Osteoblast (primary cell): ENCODE measurements around the gene FUCA2. TPM values are rescaled to one million over a fixed set of nuclear protein-coding genes. Genes with fewer than 3 reads are reported as not detected.

Experiments
- DNase-seq: peaks from one replicate; pipeline ENCODE4 v3.0.0; 2011; ENCODE audit warnings: low spot score, mixed read lengths; ENCODE audit not compliant: insufficient read length; ENCODE audit errors: missing footprints
- H2AFZ ChIP-seq: 2 replicates; pipeline ENCODE4 v1.6.0; 2011; ENCODE audit warnings: mild to moderate bottlenecking, low read length
- H3K27ac ChIP-seq: 2 replicates; pipeline ENCODE4 v1.5.1; 2011; ENCODE audit warnings: mild to moderate bottlenecking, low read depth, low read length, moderate library complexity
- H3K27me3 ChIP-seq: 2 replicates; pipeline ENCODE4 v1.6.0; 2012; ENCODE audit warnings: mild to moderate bottlenecking, control low read depth, inconsistent platforms, low read length, moderate library complexity; ENCODE audit not compliant: insufficient read depth
- H3K36me3 ChIP-seq: 2 replicates; pipeline ENCODE4 v1.5.1; 2011; ENCODE audit warnings: mild to moderate bottlenecking, low read length, control low read depth, moderate library complexity; ENCODE audit not compliant: insufficient read depth
- H3K4me1 ChIP-seq: 2 replicates; pipeline ENCODE4 v1.5.1; 2011; ENCODE audit warnings: mild to moderate bottlenecking, low read length, control low read depth, moderate library complexity; ENCODE audit not compliant: insufficient read depth
- H3K4me2 ChIP-seq: 2 replicates; pipeline ENCODE4 v1.6.0; 2011; ENCODE audit warnings: mild to moderate bottlenecking, low read length; ENCODE audit not compliant: insufficient read depth
- H3K4me3 ChIP-seq: fragments of 200-600 bp; sonication (generic); 3 replicates; pipeline ENCODE4 v1.5.1; 2012; ENCODE audit warnings: mild to moderate bottlenecking, low read length, inconsistent platforms; ENCODE audit not compliant: insufficient read depth
- H3K79me2 ChIP-seq: 2 replicates; pipeline ENCODE4 v1.6.0; 2012; ENCODE audit warnings: mild to moderate bottlenecking, low read length, control low read depth, inconsistent platforms; ENCODE audit not compliant: insufficient read depth
- H3K9me3 ChIP-seq: 2 replicates; pipeline ENCODE4 v1.5.1; 2011; ENCODE audit warnings: low read depth, low read length, control low read depth
- H4K20me1 ChIP-seq: 2 replicates; pipeline ENCODE4 v1.6.0; 2012; ENCODE audit warnings: mild to moderate bottlenecking, low read length, control low read depth; ENCODE audit not compliant: insufficient read depth
- CTCF ChIP-seq: IDR thresholded peaks from 2 replicates; pipeline ENCODE4 v1.5.1; 2011; ENCODE audit warnings: mild to moderate bottlenecking, low read depth, low read length, moderate library complexity; ENCODE audit errors: extremely low read depth
- total RNA-seq: library from RNA; depleted of rRNA; stranded (reverse); fragments of >200 nt; gene quantifications from 2 replicates; pipeline ENCODE4 v1.2.3, GENCODE V29; 2012

Gene FUCA2
- total RNA-seq, 1 donor = 64.8 TPM

GRCh38 chr6:143490775-143491174, 20.7 kb downstream of the FUCA2 start:
- no peak overlapping the region for H3K4me2 ChIP-seq
- no peak overlapping the region for H3K27ac ChIP-seq
- DNase-seq = no peak
- H3K4me3 ChIP-seq = no peak overlapping the region
- H2AFZ ChIP-seq = no peak overlapping the region
- H3K9me3 ChIP-seq = no peaks in the 10 kb centered on the region
- peaks cover 2% of the 10 kb centered on the region for H3K4me1 ChIP-seq
- peaks cover 6% of the 10 kb centered on the region for H3K36me3 ChIP-seq
- H3K27me3 ChIP-seq = no peaks in the 10 kb centered on the region
- no peaks in the 10 kb centered on the region for H4K20me1 ChIP-seq
- TF ChIP-seq CTCF = no peak
- no peaks in the 10 kb centered on the region for H3K79me2 ChIP-seq

- Histone ChIP-seq H3K4me3 (no peak overlapping the region), H3K79me2 (no peaks in the 10 kb centered on the region), H4K20me1 (no peaks in the 10 kb centered on the region), H3K27me3 (no peaks in the 10 kb centered on the region), H2AFZ (no peak overlapping the region), H3K36me3 (peaks cover 1% of the 10 kb centered on the region), H3K4me1 (peaks cover 2% of the 10 kb centered on the region), H3K4me2 (no peak overlapping the region), H3K9me3 (no peaks in the 10 kb centered on the region), H3K27ac (no peak overlapping the region)
- no peak for TF ChIP-seq CTCF
- DNase-seq = no peak
Measured at GRCh38 chr6:143490244-143490643, 21.3 kb downstream of the FUCA2 start.

GRCh38 chr6:143486752-143487151, 24.8 kb downstream of the FUCA2 start:
- no peak for TF ChIP-seq CTCF
- no peak overlapping the region for H3K27ac ChIP-seq
- H3K36me3 ChIP-seq = no peaks in the 10 kb centered on the region
- no peak overlapping the region for H3K4me3 ChIP-seq
- no peaks in the 10 kb centered on the region for H3K27me3 ChIP-seq
- H3K79me2 ChIP-seq = no peaks in the 10 kb centered on the region
- no peak overlapping the region for H2AFZ ChIP-seq
- H4K20me1 ChIP-seq = no peaks in the 10 kb centered on the region
- no peaks in the 10 kb centered on the region for H3K9me3 ChIP-seq
- peaks cover 2% of the 10 kb centered on the region for H3K4me1 ChIP-seq
- DNase-seq = no peak
- H3K4me2 ChIP-seq = no peak overlapping the region

GRCh38 chr6:143485967-143486366, 25.6 kb downstream of the FUCA2 start:
- Histone ChIP-seq H3K27me3 (no peaks in the 10 kb centered on the region), H3K4me3 (no peak overlapping the region), H2AFZ (no peak overlapping the region), H4K20me1 (no peaks in the 10 kb centered on the region), H3K36me3 (no peaks in the 10 kb centered on the region), H3K9me3 (no peaks in the 10 kb centered on the region), H3K79me2 (no peaks in the 10 kb centered on the region), H3K4me1 (peaks cover 2% of the 10 kb centered on the region), H3K27ac (no peak overlapping the region), H3K4me2 (no peak overlapping the region)
- no peak for DNase-seq
- no peak for TF ChIP-seq CTCF
